GM12891 (cell line): ENCODE measurements around the gene GLIS2.

ENCODE experiments used
- POLR2A ChIP-seq: IDR thresholded peaks from 2 replicates; pipeline ENCODE4 v1.6.1; 2011; ENCODE audit warnings: low read depth, low read length, control low read depth
- POU2F2 ChIP-seq: IDR thresholded peaks from 2 replicates; pipeline ENCODE4 v1.6.1; 2011; ENCODE audit warnings: low read depth, mild to moderate bottlenecking, control low read depth, low read length, moderate library complexity

DNA sequence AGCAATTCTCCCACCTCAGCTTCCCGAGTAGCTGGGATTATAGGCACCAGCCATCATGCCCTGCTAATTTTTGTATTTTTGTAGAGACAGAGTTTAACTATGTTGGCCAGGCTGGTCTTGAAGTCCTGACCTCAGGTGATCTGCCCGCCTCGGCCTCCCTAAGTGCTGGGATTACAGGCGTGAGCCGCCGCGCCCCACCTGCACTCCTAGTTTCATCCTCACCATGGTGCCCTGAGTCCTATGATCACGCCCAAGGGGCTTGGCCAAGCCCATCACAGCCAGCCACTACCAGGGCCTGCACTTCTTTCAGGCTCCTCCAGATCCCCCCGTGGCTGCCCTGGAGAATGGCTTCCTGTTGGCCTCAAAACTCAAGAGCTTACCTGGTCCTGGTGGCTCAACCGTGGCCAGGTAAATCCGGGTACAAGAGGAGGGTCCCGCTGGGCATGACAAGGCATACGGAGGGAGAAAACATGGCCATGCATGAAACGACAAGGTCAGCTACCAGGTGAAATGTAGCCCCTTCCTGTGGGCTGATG, 22.6 kb upstream of the GLIS2 start:
- TF ChIP-seq POU2F2, result no peak
- no peak for TF ChIP-seq POLR2A
